ENCODE data around the gene MT1A.

The MT1A gene

DNA sequence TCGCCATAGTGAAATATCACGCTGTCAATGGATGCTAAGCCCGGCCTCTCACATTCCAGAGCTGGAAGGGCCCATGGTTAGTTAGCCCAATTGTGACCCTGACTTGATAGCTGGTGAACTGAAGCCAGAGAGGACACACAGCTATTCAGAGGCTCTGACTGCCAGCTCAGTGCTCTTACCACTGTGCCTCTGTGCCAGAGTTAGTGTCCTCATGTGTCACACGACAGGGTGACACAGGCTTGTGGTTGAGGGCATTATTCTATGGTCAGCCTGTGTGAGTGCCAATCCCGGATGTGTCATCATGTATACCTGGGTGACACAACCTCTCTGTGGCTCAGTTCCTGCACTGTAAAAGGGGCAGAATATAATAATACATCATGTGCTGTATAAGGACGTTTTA lies 41.4 kb downstream of the MT1A start:
- no peak for DNase-seq (ENCODE audit: low spot score)

DNA sequence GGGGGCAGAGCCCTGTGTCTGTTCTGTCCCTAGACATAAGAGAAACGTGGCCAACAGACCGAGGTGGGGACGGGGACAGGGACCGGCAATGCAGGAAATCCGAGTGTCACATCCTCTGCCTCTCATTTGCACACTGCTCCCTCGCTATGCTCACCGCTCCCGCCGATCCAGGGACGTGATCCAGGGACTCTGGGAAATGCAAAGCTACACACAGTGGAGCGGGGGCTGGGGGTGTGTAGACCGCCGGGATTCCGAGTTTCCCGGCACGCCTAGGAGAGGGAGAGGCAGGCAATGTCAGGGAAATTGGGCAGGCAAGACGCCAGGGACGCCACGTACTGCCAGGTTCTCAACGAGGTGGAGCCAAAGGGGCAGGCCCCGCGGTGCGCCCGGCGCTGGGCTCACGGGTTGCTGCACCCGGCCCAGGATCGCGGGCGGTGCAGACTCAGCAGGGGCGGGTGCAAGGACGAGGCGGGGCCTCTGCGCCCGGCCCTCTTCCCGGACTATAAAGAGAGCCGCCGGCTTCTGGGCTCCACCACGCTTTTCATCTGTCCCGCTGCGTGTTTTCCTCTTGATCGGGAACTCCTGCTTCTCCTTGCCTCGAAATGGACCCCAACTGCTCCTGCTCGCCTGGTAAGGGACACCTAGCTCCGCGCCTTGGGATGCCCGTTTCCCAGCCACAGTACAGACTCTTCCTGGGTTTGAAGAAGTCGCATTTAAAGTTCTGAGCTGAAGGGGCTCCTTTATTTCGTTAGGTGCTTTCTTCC lies 43.7 kb downstream of the MT1A start, which contains the start of gene MT1X:
Gene MT1X, plus strand, starts transcription at position 532 of the 764 bp plus-strand sequence. Its CDS starts 71 bp downstream, at position 603.
- peak; percentile 42 for DNase-seq (ENCODE audit: low spot score)

DNA sequence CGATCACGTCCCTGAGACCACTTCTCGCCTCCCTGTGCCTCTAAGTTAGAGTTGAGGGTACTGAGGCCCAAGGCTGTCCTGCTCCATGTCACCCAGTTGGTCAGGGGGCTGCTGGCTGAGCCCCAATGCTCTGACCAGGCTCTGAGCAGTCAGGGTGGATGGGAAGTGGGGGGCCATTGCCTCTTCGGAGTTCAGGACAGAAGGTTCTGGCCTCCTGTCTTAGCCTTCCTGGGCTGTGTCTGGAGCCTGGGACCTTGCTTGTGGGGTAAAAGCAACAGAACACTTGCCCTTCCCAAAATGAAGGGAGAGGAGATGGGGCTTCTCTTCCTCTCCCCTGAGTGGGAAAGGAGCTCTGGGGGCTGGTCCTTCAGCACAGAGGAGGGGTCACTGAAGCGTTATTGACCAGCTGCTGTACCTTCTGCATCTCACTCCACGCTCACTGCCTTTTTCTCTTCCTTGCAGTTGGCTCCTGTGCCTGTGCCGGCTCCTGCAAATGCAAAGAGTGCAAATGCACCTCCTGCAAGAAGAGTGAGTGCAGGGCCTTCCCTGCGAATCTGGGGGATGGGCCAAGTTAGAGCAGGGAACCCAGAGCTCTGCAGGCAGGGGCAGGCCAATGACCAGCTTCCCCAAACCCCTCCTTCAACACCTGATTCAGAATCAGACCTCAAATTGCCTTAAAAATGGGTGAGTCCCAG lies 44.4 kb downstream of the MT1A start:
- no peak for DNase-seq (ENCODE audit: low spot score)

DNA sequence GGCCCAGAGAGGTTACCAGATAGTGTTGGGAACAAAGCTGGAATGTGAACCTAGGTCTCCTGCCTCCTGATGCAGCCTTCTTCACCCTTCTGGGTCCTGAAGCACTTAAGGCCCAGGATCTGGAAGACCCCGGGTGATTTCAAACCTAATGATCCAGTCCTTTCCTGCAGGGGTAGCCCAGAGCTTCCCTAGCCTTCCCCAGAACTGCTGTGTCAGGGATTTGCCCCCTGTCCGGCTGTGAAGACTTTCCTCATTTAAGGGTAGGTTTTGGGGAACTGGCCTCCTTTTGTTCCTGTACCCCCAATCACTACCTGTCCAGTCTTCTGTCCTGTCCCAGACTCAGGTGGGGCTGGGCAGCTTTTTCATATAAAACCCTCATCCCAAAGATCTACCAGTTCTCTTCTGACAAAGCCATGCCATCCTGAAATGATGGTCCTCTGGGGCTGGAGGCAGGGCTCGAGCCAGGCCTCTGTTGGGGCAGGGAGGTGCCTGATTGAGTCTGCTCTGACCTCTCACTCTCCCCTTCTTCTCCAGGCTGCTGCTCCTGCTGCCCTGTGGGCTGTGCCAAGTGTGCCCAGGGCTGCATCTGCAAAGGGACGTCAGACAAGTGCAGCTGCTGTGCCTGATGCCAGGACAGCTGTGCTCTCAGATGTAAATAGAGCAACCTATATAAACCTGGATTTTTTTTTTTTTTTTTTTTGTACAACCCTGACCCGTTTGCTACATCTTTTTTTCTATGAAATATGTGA lies 45.1 kb downstream of the MT1A start:
- DNase-seq (ENCODE audit: low spot score) = no peak

DNA sequence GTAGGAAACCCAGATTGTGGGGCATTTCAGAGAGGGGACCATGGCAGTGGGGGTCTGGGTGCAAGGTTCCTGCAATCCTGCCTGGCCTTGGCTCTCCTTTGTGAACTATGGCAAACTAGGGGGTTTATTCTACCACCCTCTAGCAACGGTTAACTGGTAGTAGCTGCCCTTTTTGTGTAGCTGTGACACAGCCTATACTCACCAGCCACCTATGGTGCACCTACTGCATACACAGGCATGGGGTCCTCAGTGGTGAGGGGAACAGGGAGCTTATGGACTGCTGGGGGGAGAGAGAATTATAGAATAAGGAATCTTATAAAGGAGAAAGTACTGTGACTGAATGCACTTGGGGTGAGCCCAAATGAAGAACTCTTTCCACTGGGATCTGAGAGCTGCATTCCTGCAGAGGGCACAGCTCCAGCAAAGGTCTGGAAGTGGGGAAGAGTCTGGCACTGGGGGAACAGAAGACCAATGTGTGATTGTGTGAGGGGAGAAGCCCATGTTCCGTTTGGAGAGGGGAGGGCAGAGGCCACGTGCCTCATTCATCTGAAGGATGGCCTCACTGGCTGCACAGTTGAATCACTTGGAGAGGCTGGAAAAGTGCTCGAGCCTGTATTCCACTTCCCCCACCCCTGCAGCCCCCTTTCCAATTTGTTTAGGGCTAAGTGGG lies 45.9 kb downstream of the MT1A start:
- DNase-seq (ENCODE audit: low spot score) = no peak

DNA sequence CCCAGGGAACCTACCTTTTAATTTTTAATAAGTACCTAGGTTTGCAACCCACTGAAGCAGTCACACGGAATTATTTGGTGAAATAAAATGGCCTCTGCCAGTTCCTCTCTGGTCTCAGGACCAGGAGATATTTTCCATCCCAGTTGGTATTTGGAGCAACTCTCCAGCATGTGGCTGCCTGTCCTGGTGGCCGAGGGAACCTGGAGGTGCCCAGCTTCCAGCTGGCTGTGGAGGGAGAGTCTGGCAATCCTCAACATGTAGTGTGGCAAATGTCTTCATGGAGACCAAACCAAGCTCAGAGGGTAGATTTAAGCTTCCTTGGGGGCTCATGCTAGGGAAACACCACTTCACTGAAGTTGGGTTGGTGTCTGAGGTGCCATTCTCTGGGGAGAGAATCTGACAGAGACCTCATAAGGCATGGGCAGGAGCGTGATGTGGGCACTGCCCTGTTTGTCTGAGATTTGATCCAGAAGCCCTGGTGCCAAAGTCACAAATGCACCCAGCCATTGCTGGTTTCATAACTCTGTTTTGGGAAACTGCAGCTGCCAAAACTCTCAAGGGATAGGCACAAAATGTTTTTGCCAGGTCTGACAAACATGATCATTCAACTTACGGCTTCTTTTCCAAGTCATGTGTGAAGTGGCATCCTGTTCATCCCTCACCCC lies 46.6 kb downstream of the MT1A start:
- no peak for DNase-seq (ENCODE audit: low spot score)

DNA sequence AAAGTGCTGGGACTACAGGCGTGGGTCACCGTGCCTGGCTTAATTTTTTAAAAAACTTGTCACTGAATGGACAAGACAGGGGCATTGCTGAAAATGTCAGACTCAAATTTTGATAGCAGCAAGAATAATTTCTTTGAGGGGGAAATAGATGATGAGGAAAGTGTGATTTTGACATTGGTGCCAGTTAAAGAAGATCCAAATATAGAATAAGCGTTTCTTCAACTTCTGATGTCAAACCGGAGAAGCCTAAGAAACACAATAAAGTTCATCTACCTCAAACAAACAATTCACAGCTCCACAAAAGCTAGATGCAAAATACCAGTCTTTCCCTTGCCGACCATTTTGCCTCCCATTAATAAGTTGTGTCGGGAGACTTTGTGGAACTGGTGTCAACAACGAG lies 48.3 kb downstream of the MT1A start:
- DNase-seq (ENCODE audit: low spot score) = no peak

DNA sequence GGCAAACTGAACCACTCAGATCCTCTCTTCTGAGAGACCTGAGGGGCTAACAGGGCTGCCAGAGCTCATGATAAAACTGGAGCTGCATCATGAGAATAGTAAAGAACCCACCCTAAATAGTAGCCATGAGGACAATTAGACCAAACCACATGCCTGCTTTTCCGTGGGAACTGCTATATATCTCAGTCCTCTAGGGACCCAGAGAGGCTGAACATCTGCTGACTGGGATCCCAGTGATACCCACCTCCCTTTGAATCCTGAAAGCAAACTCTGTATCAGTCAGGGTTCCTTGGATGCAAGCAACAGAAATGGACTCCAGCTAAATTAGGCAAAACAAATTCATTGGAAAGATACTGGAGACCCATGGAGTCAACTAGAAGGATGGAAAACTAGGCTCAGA lies 50.3 kb downstream of the MT1A start:
- no peak for DNase-seq (ENCODE audit: low spot score)

DNA sequence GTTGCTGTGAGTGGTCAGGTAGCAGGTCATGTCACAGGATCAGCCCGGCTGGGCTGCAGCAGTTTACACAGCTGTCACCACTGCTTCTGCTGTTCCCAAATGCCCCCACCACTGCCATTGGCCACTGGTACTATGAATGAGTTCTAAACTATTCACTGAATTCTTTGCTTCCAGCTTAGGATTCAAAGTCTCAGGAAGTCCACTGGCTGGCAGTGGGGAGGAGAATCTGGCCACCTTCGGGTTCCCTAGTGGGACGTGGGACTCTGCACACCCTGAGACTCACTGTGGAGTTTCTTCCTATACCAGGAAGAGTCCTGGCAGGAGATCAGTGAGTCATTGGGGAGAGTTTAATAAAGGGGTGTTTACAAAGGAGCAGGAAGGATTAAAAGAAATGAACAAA lies 50.7 kb downstream of the MT1A start:
- DNase-seq (ENCODE audit: low spot score) = no peak
